HepG2 (cell line): ENCODE results near the gene MARCHF9. TPM values are rescaled to one million over a fixed set of nuclear protein-coding genes. Genes with fewer than 3 reads are reported as not detected.

Source experiments
- ATAC-seq: fragments of 200-7000 bp; cut with Tn5 transposase; 3 replicates; pipeline ENCODE4 v1.9.1; 2020; ENCODE audit warnings: mild to moderate bottlenecking, moderate library complexity
- BruUV-seq: library from RNA; stranded (reverse); fragments of 400-500 nt; replicated peaks from 2 replicates; lab custom pipeline; 2021; lab: Mats Ljungman, UMichigan
- CTCF ChIA-PET: fragments of 300-600 bp; formaldehyde crosslinking; extraction: SDS; loops from one replicate; lab custom pipeline; 2021; ENCODE audit warnings: low total read pairs, inconsistent platforms, low intra/inter-chr PET ratio; lab: Yijun Ruan, JAX
- POLR2A ChIA-PET: fragments of 350-600 bp; sonication (Branson Sonifier 250); formaldehyde crosslinking; loops from one replicate; lab custom pipeline; 2020; ENCODE audit warnings: antibody characterized with exemption, inconsistent platforms; lab: Yijun Ruan, JAX
- DNase-seq: peaks from one replicate; pipeline ENCODE4 v3.0.0-alpha.2; 2015; ENCODE audit warnings: low spot score
- FAIRE-seq: peaks from 3 replicates; lab custom pipeline; 2011; peaks lifted over from hg19 to GRCh38; lab: Jason Lieb, UNC
- H2AFZ ChIP-seq: one replicate; pipeline ENCODE4 v1.6.1; 2011; ENCODE audit warnings: low read length, inconsistent platforms
- H3K27ac ChIP-seq: fragments of 300-600 bp; 3 replicates; pipeline ENCODE4 v1.8.0; 2011; ENCODE audit warnings: mixed run types, mild to moderate bottlenecking, mixed read lengths, low read length, inconsistent platforms; ENCODE audit not compliant: insufficient read depth; ENCODE audit errors: extremely low read length
- H3K27me3 ChIP-seq, 2 experiments: fragments of 200-600 bp in 1 of 2; 2 replicates in 1 of 2; 3 replicates in 1 of 2; pipeline versions ENCODE4 v1.6.0 to v1.8.0; 2011; ENCODE audit warnings: low read length in 2 of 2, mild to moderate bottlenecking in 2 of 2, moderate library complexity in 2 of 2, inconsistent platforms in 1 of 2; ENCODE audit not compliant: insufficient read depth in 2 of 2, control insufficient read depth in 1 of 2
- H3K36me3 ChIP-seq, 2 experiments: fragments of 200-600 bp in 1 of 2; replicated peaks in 1 of 2; 2 replicates in 1 of 2; 3 replicates in 1 of 2; pipeline versions ENCODE4 v1.5.1 to v1.8.0; 2011; ENCODE audit warnings: low read length in 2 of 2, inconsistent platforms in 1 of 2; ENCODE audit not compliant: insufficient read depth in 2 of 2, control insufficient read depth in 1 of 2
- H3K4me1 ChIP-seq: 2 replicates; pipeline ENCODE4 v1.5.1; 2012; ENCODE audit warnings: low read length, inconsistent platforms; ENCODE audit not compliant: insufficient read depth
- H3K4me2 ChIP-seq: 2 replicates; pipeline ENCODE4 v1.6.0; 2011; ENCODE audit warnings: low read depth, low read length, inconsistent platforms
- H3K4me3 ChIP-seq, 3 experiments: fragments of 200-600 bp in 1 of 3; sonication (generic), shearing (Covaris generic) in 1 of 3; replicated peaks in 1 of 3; 2 replicates each; pipeline ENCODE4 v1.5.1; 2011 to 2016; ENCODE audit warnings: low read length in 3 of 3, inconsistent platforms in 2 of 3, low read depth in 2 of 3, mild to moderate bottlenecking in 2 of 3, control low read depth in 1 of 3, mixed read lengths in 1 of 3; ENCODE audit not compliant: insufficient read depth in 1 of 3
- H3K79me2 ChIP-seq: one replicate; pipeline ENCODE4 v1.6.1; 2011; ENCODE audit warnings: low read length, inconsistent platforms; ENCODE audit not compliant: insufficient read depth
- H3K9ac ChIP-seq: 2 replicates; pipeline ENCODE4 v1.6.0; 2011; ENCODE audit warnings: mild to moderate bottlenecking, low read depth, low read length, inconsistent platforms; ENCODE audit not compliant: insufficient read depth
- H3K9me3 ChIP-seq: 2 replicates; pipeline ENCODE4 v1.5.1; 2012; ENCODE audit warnings: mild to moderate bottlenecking, low read length
- H4K20me1 ChIP-seq: 2 replicates; pipeline ENCODE4 v1.6.0; 2011; ENCODE audit warnings: inconsistent platforms, mild to moderate bottlenecking, low read length, moderate library complexity; ENCODE audit not compliant: insufficient read depth
- ARID5B ChIP-seq: IDR thresholded peaks from 2 replicates; pipeline ENCODE4 v1.4.0; 2020; ENCODE audit warnings: mild to moderate bottlenecking, missing genetic modification reagents
- HOXA9 ChIP-seq: sonication (generic); formaldehyde crosslinking; IDR thresholded peaks from 2 replicates; pipeline ENCODE4 v1.8.1; 2022; ENCODE audit warnings: missing genetic modification reagents, mild to moderate bottlenecking, moderate library complexity, borderline replicate concordance
- MED8 ChIP-seq: sonication (generic); formaldehyde crosslinking; IDR thresholded peaks from 2 replicates; pipeline ENCODE4 v1.8.1; 2023; ENCODE audit warnings: mild to moderate bottlenecking, missing genetic modification reagents; ENCODE audit not compliant: insufficient replicate concordance
- WGBS: methylation state at CpG from one replicate; pipeline ENCODE4 v1.1.6; 2017; ENCODE audit warnings: low lambda C conversion rate; 5-methylcytosine and 5-hydroxymethylcytosine counted together
- in situ Hi-C: cut with HindIII; loops from 2 replicates; pipeline ENCODE4 v1.10.0; 2017; ENCODE audit warnings: low pct_unique_long_range_greater_than_20kb; ENCODE audit not compliant: extremely low pct_ligation_motif_present
- intact Hi-C: fragments of 100-400 bp; cut with micrococcal nuclease; formaldehyde crosslinking; loops from one replicate; pipeline ENCODE4 v1.10.0; 2022; ENCODE audit not compliant: unreplicated experiment
- polyA plus RNA-seq, 8 experiments: library from polyadenylated mRNA; depleted of rRNA in 3 of 8; stranded (reverse) in 7 of 8; unstranded in 1 of 8; fragments of >200 nt; fragmentation: Illumina TruSeq in 4 of 8; extraction: Trizol in 4 of 8; gene quantifications; 2 replicates each; pipeline versions ENCODE4 v1.2.1 to v1.2.3, GENCODE V29; 2011 to 2016; ENCODE audit warnings: low read depth in 4 of 8, missing spikeins in 1 of 8, mixed read lengths in 1 of 8; ENCODE audit not compliant: insufficient read depth in 1 of 8
- total RNA-seq, 5 experiments: library from RNA; depleted of rRNA; stranded (reverse); fragments of >200 nt; fragmentation: Illumina TruSeq; extraction: Trizol; gene quantifications; 2 replicates each; pipeline ENCODE4 v1.2.3, GENCODE V29; 2016; ENCODE audit warnings: low read depth in 1 of 5

The MARCHF9 gene
- total and polyA plus RNA-seq, 2 of the 13 experiments (the other 11 are each of a cell fraction or from before 2014, with no cell fraction given): 5.7 to 9.6 TPM

GRCh38 chr12:57717131-57717530 is 37.8 kb upstream of the MARCHF9 start:
- H3K4me3 ChIP-seq: no peak overlapping the region
- peaks cover 19 to 61% of the 10 kb centered on the region in 2 experiments for H3K36me3 ChIP-seq
- in situ Hi-C loops: no loop called here
- TF ChIP-seq MED8 (CRISPR knock-in tag): no peak
- TF ChIP-seq ARID5B (CRISPR knock-in tag): no peak
- TF ChIP-seq HOXA9 (CRISPR knock-in tag): no peak
- TF ChIP-seq, all 625 proteins: peak for 0
- H3K4me2 ChIP-seq: no peak overlapping the region
- intact Hi-C loops: no loop called here
- H3K9ac ChIP-seq: no peak overlapping the region
- ATAC-seq (no peak), FAIRE-seq (no peak), DNase-seq (no peak)
- H3K9me3 ChIP-seq: no peaks in the 10 kb centered on the region
- no peaks in the 10 kb centered on the region for H4K20me1 ChIP-seq
- ChIA-PET CTCF (no interaction called here), POLR2A (interaction anchor here (1.0 kb wide), 1 partner anchor 9 kb away, joined by 3 read pairs; no protein-coding TSS in a partner anchor)
- no TSS peak for BruUV-seq
- H3K4me1 ChIP-seq: peaks cover 5% of the 10 kb centered on the region; the same call in 1 of the 2 replicates
- no peaks in the 10 kb centered on the region for H3K27me3 ChIP-seq
- H3K27ac ChIP-seq: no peak overlapping the region
- H3K79me2 ChIP-seq: no peaks in the 10 kb centered on the region
- WGBS: 100% methylated on average over 5 of the region's 5 CpGs
- no peak overlapping the region for H2AFZ ChIP-seq
